ENCODE results near the gene BCO1. TPM values are rescaled to one million over a fixed set of nuclear protein-coding genes. Genes with fewer than 3 reads are reported as not detected.

Gene BCO1
- total and polyA plus RNA-seq, 2 donors from 2014 or later, result 1.4 to 3.0 TPM

- DNase-seq (no peak), FAIRE-seq (no peak)
- Histone ChIP-seq H3K4me1 (ENCODE audit: control insufficient read depth in 2 of 3, insufficient read depth in 2 of 3, low read depth in 1 of 3, low read length in 3 of 3) (no peaks in the 10 kb centered on the region), H3K36me3 (ENCODE audit: control insufficient read depth in 2 of 3, insufficient read depth in 3 of 3, low read length in 3 of 3) (no peaks in the 10 kb centered on the region), H3K27me3 (ENCODE audit: control insufficient read depth, insufficient read depth, low read length) (no peaks in the 10 kb centered on the region), H3K9me3 (ENCODE audit: control insufficient read depth in 2 of 3, insufficient read depth in 1 of 3, low read length in 3 of 3) (no peaks in the 10 kb centered on the region), H3K27ac (ENCODE audit: low read depth in 2 of 2, low read length in 2 of 2) (no peak overlapping the region), H3K9ac (ENCODE audit: low read length in 3 of 3) (no peak overlapping the region), H3K4me3 (ENCODE audit: low read length in 3 of 3) (no peak overlapping the region)
- TF ChIP-seq CTCF (IDR thresholded peaks at IDR 0.05; ENCODE audit: borderline replicate concordance, extremely low read depth, insufficient read depth), result no peak
- intact Hi-C loops (cut with DNase I), result no loop called here
Observed at GRCh38 chr16:81227785-81228184, 10.7 kb upstream of the BCO1 start.

GRCh38 chr16:81229811-81230210 is 8.7 kb upstream of the BCO1 start:
- DNase-seq (no peak), FAIRE-seq (no peak)
- Histone ChIP-seq H3K9ac (ENCODE audit: low read length in 3 of 3) (no peak overlapping the region), H3K27me3 (ENCODE audit: control insufficient read depth, insufficient read depth, low read length) (no peaks in the 10 kb centered on the region), H3K9me3 (ENCODE audit: control insufficient read depth in 2 of 3, insufficient read depth in 1 of 3, low read length in 3 of 3) (no peaks in the 10 kb centered on the region), H3K27ac (ENCODE audit: low read depth in 2 of 2, low read length in 2 of 2) (no peak overlapping the region), H3K36me3 (ENCODE audit: control insufficient read depth in 2 of 3, insufficient read depth in 3 of 3, low read length in 3 of 3) (no peaks in the 10 kb centered on the region), H3K4me3 (ENCODE audit: low read length in 3 of 3) (no peak overlapping the region), H3K4me1 (ENCODE audit: control insufficient read depth in 2 of 3, insufficient read depth in 2 of 3, low read depth in 1 of 3, low read length in 3 of 3) (no peaks in the 10 kb centered on the region)
- intact Hi-C loops (cut with DNase I), result no loop called here
- TF ChIP-seq CTCF (IDR thresholded peaks at IDR 0.05; ENCODE audit: borderline replicate concordance, extremely low read depth, insufficient read depth), result no peak

GRCh38 chr16:81231014-81231413 is 7.5 kb upstream of the BCO1 start:
- DNase-seq (no peak), FAIRE-seq (no peak)
- intact Hi-C loops (cut with DNase I), result no loop called here
- no peaks in the 10 kb centered on the region for H3K36me3 ChIP-seq (ENCODE audit: control insufficient read depth in 2 of 3, insufficient read depth in 3 of 3, low read length in 3 of 3)
- no peaks in the 10 kb centered on the region for H3K27me3 ChIP-seq (ENCODE audit: control insufficient read depth, insufficient read depth, low read length)
- H3K9me3 ChIP-seq (ENCODE audit: control insufficient read depth in 2 of 3, insufficient read depth in 1 of 3, low read length in 3 of 3), result no peaks in the 10 kb centered on the region
- no peak overlapping the region for H3K27ac ChIP-seq (ENCODE audit: low read depth in 2 of 2, low read length in 2 of 2)
- no peaks in the 10 kb centered on the region for H3K4me1 ChIP-seq (ENCODE audit: control insufficient read depth in 2 of 3, insufficient read depth in 2 of 3, low read depth in 1 of 3, low read length in 3 of 3)
- TF ChIP-seq CTCF (IDR thresholded peaks at IDR 0.05; ENCODE audit: borderline replicate concordance, extremely low read depth, insufficient read depth), result no peak
- no peak overlapping the region for H3K4me3 ChIP-seq (ENCODE audit: low read length in 3 of 3)
- no peak overlapping the region for H3K9ac ChIP-seq (ENCODE audit: low read length in 3 of 3)

GRCh38 chr16:81232740-81233367 is 5.6 kb upstream of the BCO1 start:
- no peak overlapping the region for H3K27ac ChIP-seq (ENCODE audit: low read depth in 2 of 2, low read length in 2 of 2)
- no peaks in the 10 kb centered on the region for H3K27me3 ChIP-seq (ENCODE audit: control insufficient read depth, insufficient read depth, low read length)
- intact Hi-C loops (cut with DNase I), result no loop called here
- H3K9me3 ChIP-seq (ENCODE audit: control insufficient read depth in 2 of 3, insufficient read depth in 1 of 3, low read length in 3 of 3), result no peaks in the 10 kb centered on the region
- no peaks in the 10 kb centered on the region for H3K4me1 ChIP-seq (ENCODE audit: control insufficient read depth in 2 of 3, insufficient read depth in 2 of 3, low read depth in 1 of 3, low read length in 3 of 3)
- no peak overlapping the region for H3K4me3 ChIP-seq (ENCODE audit: low read length in 3 of 3)
- H3K9ac ChIP-seq (ENCODE audit: low read length in 3 of 3), result no peak overlapping the region
- FAIRE-seq, result no peak
- DNase-seq, result no peak
- no peaks in the 10 kb centered on the region for H3K36me3 ChIP-seq (ENCODE audit: control insufficient read depth in 2 of 3, insufficient read depth in 3 of 3, low read length in 3 of 3)
- no peak for TF ChIP-seq CTCF (IDR thresholded peaks at IDR 0.05; ENCODE audit: borderline replicate concordance, extremely low read depth, insufficient read depth)

All from kidney (tissue), 14 donors.